ENCODE data around the gene MAGEA8.
"Not testable (repeated sequence)": the region's sequence is repeated elsewhere in the genome, so short reads cannot be mapped to it uniquely, and the experiment has no call there.

Gene MAGEA8

GRCh38 chrX:149865390-149865789 is 15.6 kb upstream of the MAGEA8 start:
- in situ Hi-C loops (cut with MboI; ENCODE audit: low pct_unique_long_range_greater_than_20kb, low sequenced_read_pairs, unreplicated experiment), result no loop called here
- no peak for DNase-seq (ENCODE audit: low spot score)
- TF ChIP-seq CTCF (IDR thresholded peaks at IDR 0.05; ENCODE audit: extremely low read depth, insufficient read depth, missing control alignments), result no peak

- no peak for DNase-seq (ENCODE audit: low spot score)
- in situ Hi-C loops (cut with MboI; ENCODE audit: low pct_unique_long_range_greater_than_20kb, low sequenced_read_pairs, unreplicated experiment), result no loop called here
- TF ChIP-seq CTCF (IDR thresholded peaks at IDR 0.05; ENCODE audit: extremely low read depth, insufficient read depth, missing control alignments), result no peak
Measured at GRCh38 chrX:149867488-149867887, 13.5 kb upstream of the MAGEA8 start.

GRCh38 chrX:149870840-149871239 is 10.1 kb upstream of the MAGEA8 start:
- DNase-seq (ENCODE audit: low spot score), result no peak
- TF ChIP-seq CTCF (IDR thresholded peaks at IDR 0.05; ENCODE audit: extremely low read depth, insufficient read depth, missing control alignments), result no peak
- in situ Hi-C loops (cut with MboI; ENCODE audit: low pct_unique_long_range_greater_than_20kb, low sequenced_read_pairs, unreplicated experiment), result no loop called here

- in situ Hi-C loops (cut with MboI; ENCODE audit: low pct_unique_long_range_greater_than_20kb, low sequenced_read_pairs, unreplicated experiment), result no loop called here
- TF ChIP-seq CTCF (IDR thresholded peaks at IDR 0.05; ENCODE audit: extremely low read depth, insufficient read depth, missing control alignments), result no peak
- no peak for DNase-seq (ENCODE audit: low spot score)
Measured at GRCh38 chrX:149871433-149871832, 9.6 kb upstream of the MAGEA8 start.

GRCh38 chrX:149871940-149872339 is 9.0 kb upstream of the MAGEA8 start:
- in situ Hi-C loops (cut with MboI; ENCODE audit: low pct_unique_long_range_greater_than_20kb, low sequenced_read_pairs, unreplicated experiment), result no loop called here
- DNase-seq (ENCODE audit: low spot score), result peak; percentile 46
- TF ChIP-seq CTCF (IDR thresholded peaks at IDR 0.05; ENCODE audit: extremely low read depth, insufficient read depth, missing control alignments), result peak; percentile 75

GRCh38 chrX:149877157-149877556 is 3.8 kb upstream of the MAGEA8 start:
- in situ Hi-C loops (cut with MboI; ENCODE audit: low pct_unique_long_range_greater_than_20kb, low sequenced_read_pairs, unreplicated experiment), result no loop called here
- TF ChIP-seq CTCF (IDR thresholded peaks at IDR 0.05; ENCODE audit: extremely low read depth, insufficient read depth, missing control alignments), result no peak
- no peak for DNase-seq (ENCODE audit: low spot score)

GRCh38 chrX:149877636-149878035 is 3.3 kb upstream of the MAGEA8 start:
- no peak for TF ChIP-seq CTCF (IDR thresholded peaks at IDR 0.05; ENCODE audit: extremely low read depth, insufficient read depth, missing control alignments)
- DNase-seq (ENCODE audit: low spot score), result no peak
- in situ Hi-C loops (cut with MboI; ENCODE audit: low pct_unique_long_range_greater_than_20kb, low sequenced_read_pairs, unreplicated experiment), result no loop called here

- DNase-seq (ENCODE audit: low spot score); in situ Hi-C loops (cut with MboI; ENCODE audit: low pct_unique_long_range_greater_than_20kb, low sequenced_read_pairs, unreplicated experiment): not testable (repeated sequence)
Measured at GRCh38 chrX:149890828-149891227, 9.8 kb downstream of the MAGEA8 start.
